ENCODE data around the gene NEK7.

DNA sequence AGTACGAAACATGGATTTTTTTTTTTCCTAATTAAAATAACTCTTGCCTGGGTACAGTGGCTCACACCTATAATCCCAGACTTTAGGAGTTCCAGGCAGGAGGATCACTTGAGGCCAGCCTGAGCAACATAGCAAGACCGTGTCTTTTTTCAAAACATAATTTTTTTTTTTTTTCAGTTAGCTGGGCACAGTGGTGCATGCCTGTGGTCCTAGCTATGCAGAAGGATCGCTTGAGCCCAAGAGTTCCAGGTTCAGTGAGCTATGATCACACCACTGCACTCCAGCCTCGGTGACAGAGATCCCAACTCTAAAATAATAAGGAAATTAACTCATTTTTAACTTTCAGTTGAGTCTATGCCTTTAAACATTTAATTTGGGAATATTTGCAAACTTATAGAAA lies 170.1 kb downstream of the NEK7 start:
- no peak for TF ChIP-seq SUZ12 (IDR thresholded peaks at IDR 0.05)
- TF ChIP-seq FOXK2 (IDR thresholded peaks at IDR 0.05) = no peak
- TF ChIP-seq ARNT (IDR thresholded peaks at IDR 0.05) = no peak
- TF ChIP-seq ZNF384 (IDR thresholded peaks at IDR 0.05) = no peak
- no peak for TF ChIP-seq BHLHE40 (IDR thresholded peaks at IDR 0.05; ENCODE audit: borderline replicate concordance)
- no peak for TF ChIP-seq FOXM1 (IDR thresholded peaks at IDR 0.05; ENCODE audit: borderline replicate concordance)
- no peak for TF ChIP-seq L3MBTL2 (conservative IDR thresholded peaks at IDR 0.05)
- TF ChIP-seq CTBP1 (IDR thresholded peaks at IDR 0.05; ENCODE audit: borderline replicate concordance) = no peak
- no peak for TF ChIP-seq SP1 (IDR thresholded peaks at IDR 0.05)
- no peak for TF ChIP-seq TARDBP (IDR thresholded peaks at IDR 0.05)
- no peak for TF ChIP-seq FOXA1 (IDR thresholded peaks at IDR 0.05)
- no peak for TF ChIP-seq NFRKB (IDR thresholded peaks at IDR 0.05)
- no peak for TF ChIP-seq ELF4 (IDR thresholded peaks at IDR 0.05)
- no peak for TF ChIP-seq HDGF (IDR thresholded peaks at IDR 0.05; ENCODE audit: borderline replicate concordance)
